GM18909 (cell line): ENCODE measurements around the gene EFEMP2.
"Not testable (repeated sequence)": the region's sequence is repeated elsewhere in the genome, so short reads cannot be mapped to it uniquely, and the experiment has no call there.

Experiments
- ATAC-seq: cut with Tn5 transposase; IDR thresholded peaks from one replicate; pipeline ENCODE4 v1.9.1; 2021; ENCODE audit warnings: mild to moderate bottlenecking; ENCODE audit not compliant: unreplicated experiment, poor library complexity

The EFEMP2 gene

GRCh38 chr11:65856689-65857499 is 15.7 kb downstream of the EFEMP2 start:
- ATAC-seq: peak; percentile 28

- ATAC-seq: no peak
These were observed 16.7 kb downstream of the EFEMP2 start for GRCh38 chr11:65855927-65856363.

DNA sequence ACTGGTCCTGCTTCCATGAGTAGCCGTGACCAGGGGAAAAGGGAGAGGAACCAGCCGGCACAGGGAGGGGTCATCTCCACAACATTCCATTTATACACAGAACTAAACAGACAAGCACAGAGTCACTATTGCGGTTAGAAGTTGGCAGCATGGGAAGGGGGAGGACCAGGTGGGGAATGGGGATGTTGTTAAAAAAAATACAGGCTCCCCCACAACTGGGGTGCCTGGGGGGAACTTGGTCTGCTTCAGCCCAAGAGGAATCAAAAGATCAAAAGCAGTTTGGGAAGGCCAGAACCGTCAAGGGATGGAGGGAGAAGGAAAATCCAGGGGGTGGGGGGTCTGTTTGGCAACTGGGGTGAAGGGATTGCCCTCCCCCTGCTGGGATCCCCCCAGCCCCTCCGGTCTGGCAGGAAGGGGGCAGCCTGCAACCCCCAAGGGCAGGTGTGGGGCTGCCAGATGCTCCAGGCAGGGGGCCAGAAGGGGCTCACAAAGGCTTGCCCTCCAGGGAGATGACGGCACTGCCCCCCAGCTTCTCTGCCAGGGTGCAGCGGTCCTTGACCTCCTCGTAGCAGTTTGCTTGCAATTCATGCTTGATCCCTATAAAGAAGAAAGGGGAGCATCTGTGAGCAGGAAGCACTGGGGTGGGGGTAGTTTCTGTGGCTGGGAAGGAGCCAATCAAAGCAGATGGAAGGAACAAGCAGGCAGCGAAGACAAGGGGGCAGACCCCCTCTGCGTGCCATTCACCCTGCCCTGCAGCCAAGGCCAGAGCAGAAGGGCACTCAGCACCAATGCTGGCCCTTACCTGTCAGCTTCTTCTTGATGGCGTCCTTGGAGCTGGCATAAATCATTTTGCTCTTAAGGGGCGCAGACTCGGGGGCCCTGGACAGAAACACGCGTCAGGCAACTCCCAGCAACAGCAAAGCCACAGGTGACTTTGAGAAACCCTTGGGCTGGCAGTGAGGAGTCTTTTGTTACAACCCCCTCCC is 17.5 kb downstream of the EFEMP2 start:
- ATAC-seq: no peak

DNA sequence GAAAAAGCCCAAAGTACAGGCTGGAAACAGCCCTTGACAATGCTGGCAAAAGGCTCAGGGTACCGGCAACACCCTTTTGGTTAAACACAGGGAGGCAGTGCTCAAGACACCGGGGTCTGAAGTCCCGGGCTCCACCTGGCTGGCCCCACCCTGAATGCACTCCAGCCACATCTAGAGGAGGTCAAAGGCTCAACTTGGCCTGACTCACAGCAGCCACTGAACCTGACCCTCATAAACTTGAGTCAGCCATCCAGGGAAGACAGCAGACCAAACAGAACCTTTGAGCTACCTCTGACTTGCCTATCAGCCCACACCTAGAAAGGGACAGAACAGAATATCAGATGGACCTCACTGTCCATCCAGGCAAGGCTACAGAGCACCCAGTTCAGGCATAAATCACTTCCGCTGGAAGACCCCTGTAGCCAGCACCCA is 18.4 kb downstream of the EFEMP2 start:
- no peak for ATAC-seq

- no peak for ATAC-seq
These were observed 19.2 kb downstream of the EFEMP2 start for GRCh38 chr11:65853246-65853979.

DNA sequence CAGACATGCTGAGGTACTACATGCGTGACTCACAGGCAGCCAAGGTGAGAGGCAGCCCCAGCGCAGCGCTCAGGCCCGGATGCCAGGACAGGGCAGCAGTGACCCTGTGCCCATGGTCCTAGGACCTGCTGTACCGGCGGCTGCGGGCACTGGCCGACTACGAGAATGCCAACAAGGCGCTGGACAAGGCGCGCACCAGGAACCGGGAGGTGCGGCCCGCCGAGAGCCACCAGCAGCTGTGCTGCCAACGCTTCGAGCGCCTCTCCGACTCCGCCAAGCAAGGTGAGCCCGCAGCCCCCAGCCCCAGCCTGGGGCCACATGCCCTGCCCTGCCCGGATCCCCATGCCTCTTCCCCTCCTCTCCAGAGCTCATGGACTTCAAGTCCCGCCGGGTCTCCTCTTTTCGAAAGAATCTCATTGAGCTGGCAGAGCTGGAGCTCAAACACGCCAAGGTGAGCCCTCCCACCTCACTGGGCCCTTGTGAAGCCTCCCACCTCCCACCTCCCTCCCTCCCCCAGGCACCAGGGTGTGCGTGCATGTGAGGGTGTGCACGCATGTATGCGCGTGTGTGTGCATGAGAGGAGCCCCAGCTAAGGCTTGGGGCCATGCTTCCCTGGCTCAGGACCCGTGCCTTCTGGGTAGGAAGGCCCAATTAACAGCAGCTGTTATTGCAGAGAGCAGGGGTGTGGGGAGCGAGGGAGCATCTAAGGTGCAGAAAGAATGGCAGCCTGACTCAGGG is 19.9 kb downstream of the EFEMP2 start:
- ATAC-seq: no peak

- ATAC-seq: no peak
These were observed 20.6 kb downstream of the EFEMP2 start for GRCh38 chr11:65851811-65852507.

GRCh38 chr11:65851083-65851579 is 21.5 kb downstream of the EFEMP2 start:
- ATAC-seq: no peak

DNA sequence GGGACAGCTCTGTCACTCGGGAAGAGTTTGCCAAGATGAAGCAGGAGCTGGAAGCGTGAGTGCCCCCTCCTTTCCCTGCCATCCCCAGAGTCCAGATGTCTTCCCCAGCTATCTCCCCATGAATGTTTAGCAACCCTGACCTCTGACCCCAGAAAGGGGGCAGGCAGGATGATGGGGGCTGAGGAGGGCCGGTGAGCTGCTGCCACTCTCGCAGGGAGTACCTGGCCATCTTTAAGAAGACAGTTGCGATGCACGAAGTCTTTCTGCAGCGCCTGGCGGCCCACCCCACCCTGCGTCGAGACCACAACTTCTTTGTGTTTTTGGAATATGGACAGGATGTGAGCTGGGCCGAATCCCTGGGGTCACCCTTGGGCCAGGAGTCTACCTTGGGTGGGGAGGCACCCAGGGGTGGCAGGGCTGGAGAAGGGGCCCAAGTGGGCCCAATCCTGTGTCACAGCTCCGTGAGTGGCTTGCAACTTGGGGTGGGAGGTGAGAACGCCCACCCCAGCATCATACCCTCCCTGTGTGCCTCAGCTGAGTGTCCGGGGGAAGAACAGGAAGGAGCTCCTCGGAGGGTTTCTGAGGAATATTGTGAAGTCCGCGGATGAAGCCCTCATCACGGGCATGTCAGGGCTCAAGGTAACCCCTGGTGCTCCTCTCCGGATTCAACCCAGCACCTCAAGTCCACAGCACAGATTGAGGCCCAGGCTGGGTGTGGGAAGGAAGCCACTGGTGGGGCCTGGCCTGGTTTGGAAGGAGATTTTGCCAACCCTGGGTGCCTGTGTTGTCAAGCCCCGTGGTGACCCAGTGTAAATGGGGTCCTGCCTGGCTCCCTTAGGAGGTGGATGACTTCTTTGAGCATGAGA is 22.1 kb downstream of the EFEMP2 start:
- ATAC-seq: no peak

DNA sequence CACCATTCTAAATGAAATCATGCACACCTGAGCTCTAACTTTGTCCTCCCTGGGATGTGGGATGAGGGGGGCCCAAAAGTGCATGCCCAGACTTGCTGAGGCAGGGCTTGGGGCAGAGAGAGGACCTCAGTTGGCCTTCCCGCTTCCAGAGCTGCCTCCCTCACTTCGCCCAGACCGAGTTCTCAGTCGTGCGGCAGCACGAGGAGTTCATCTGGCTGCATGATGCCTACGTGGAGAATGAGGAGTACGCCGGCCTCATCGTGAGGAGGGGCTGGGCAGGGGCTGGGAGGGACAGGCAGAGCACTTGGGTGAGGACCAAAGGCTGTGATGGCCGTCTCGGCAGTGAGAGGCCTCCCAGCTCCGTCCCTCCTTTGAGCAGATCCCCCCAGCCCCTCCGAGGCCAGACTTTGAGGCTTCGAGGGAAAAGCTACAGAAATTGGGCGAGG is 22.8 kb downstream of the EFEMP2 start:
- no peak for ATAC-seq

GRCh38 chr11:65849366-65849765 is 23.2 kb downstream of the EFEMP2 start:
- no peak for ATAC-seq

- not testable (repeated sequence) for ATAC-seq
These were observed 23.9 kb downstream of the EFEMP2 start for GRCh38 chr11:65848693-65849092.

DNA sequence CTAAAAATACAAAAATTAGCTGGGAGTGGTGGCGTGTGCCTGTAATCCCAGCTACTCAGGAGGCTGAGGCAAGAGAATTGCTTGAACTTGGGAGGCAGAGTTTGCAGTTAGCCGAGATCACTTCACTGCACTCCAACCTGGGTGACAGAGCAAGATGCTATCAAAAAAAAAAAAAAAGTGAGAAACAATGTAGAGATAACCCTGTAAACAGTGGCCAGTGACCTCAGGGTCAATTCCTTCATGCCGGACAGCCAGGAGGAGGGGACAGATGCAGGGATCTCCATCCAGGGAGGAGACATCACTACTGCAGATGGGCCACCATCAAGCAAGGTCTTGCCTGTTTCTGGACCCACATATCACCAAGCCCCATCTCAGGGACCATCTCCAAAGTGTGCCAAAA is 24.9 kb downstream of the EFEMP2 start:
- no peak for ATAC-seq

DNA sequence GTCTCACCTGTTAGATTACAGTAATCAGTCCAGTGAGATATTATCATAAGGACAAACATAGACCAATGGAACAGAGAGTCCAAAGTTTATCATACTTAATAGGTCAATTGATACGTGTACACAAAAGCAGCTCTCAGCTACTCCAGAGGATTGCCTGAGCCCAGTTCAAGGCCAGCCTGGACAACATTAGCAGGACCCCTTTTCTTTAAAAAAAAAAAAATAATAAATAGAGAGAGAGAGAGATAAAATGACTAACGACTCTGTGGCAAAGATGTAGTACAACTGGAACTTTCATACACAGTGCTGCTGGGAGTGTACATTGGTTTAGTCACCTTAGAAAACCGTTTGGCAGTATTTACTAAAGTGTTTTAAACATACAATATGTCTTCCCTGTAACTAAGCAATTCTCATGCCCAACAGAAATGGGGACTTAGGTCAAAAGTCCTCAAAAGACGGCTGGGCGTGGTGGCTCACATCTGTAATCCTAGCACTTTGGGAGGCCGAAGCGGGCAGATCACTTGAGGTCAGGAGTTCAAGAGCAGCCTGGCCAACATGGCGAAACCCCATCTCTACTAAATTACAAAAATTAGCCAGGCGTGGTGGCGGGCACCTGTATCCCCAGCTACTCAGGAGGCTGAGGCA is 28.2 kb downstream of the EFEMP2 start:
- no peak for ATAC-seq

GRCh38 chr11:65843811-65844210 is 28.8 kb downstream of the EFEMP2 start:
- ATAC-seq: no peak

GRCh38 chr11:65842144-65842543 is 30.5 kb downstream of the EFEMP2 start:
- ATAC-seq: no peak

DNA sequence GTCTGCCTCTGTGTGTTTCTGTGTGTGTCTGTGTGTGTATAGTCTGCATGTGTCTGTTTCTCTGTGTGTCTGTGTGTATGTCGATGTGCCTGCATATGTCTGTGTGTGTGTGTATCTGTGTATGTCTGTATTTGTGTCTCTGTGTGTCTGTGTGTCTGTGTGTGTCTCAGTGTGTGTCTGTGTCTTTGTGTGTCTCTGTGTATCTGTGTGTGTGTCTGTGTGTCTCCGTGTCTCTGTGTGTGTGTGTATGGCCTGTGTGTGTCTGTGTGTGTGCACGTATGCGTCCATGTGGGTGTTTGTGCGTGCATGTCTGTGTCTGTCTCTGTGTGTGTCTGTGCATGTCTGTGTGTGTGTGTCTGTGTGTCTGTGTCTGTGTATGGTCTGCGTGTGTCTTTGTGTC is 38.4 kb downstream of the EFEMP2 start:
- no peak for ATAC-seq
